Immature natural killer cell (primary cell): ENCODE data around the gene SPECC1L. TPM values are rescaled to one million over a fixed set of nuclear protein-coding genes. Genes with fewer than 3 reads are reported as not detected.
"Not testable (repeated sequence)": the region's sequence is repeated elsewhere in the genome, so short reads cannot be mapped to it uniquely, and the experiment has no call there.

Source experiments
- DNase-seq, 3 donors: peaks; one replicate each; pipeline ENCODE4 v3.0.0; 2022; ENCODE audit warnings: mixed read lengths in 1 of 3
- H3K27ac Mint-ChIP-seq, 6 donors: one replicate each; pipeline ENCODE4 v1.8.0; 2020; ENCODE audit warnings: mixed read lengths in 6 of 6, mild to moderate bottlenecking in 5 of 6, inconsistent platforms in 4 of 6, moderate library complexity in 3 of 6
- H3K27me3 Mint-ChIP-seq, 3 donors: one replicate each; pipeline ENCODE4 v1.8.0; 2020 to 2021; ENCODE audit warnings: low read depth in 3 of 3, mild to moderate bottlenecking in 3 of 3, mixed read lengths in 3 of 3, moderate library complexity in 3 of 3, inconsistent platforms in 1 of 3
- H3K36me3 Mint-ChIP-seq, 3 donors: one replicate each; pipeline ENCODE4 v1.8.0; 2020; ENCODE audit warnings: mixed read lengths in 3 of 3, inconsistent platforms in 2 of 3, mild to moderate bottlenecking in 2 of 3
- H3K4me1 Mint-ChIP-seq, 2 donors: one replicate each; pipeline ENCODE4 v1.8.0; 2020; ENCODE audit warnings: inconsistent platforms in 2 of 2, mild to moderate bottlenecking in 2 of 2, mixed read lengths in 2 of 2, moderate library complexity in 1 of 2
- H3K4me3 Mint-ChIP-seq, 5 donors: one replicate each; pipeline ENCODE4 v1.8.0; 2020; ENCODE audit warnings: mild to moderate bottlenecking in 5 of 5, mixed read lengths in 5 of 5, inconsistent platforms in 3 of 5, moderate library complexity in 3 of 5
- H3K9me3 Mint-ChIP-seq, 6 donors: one replicate each; pipeline ENCODE4 v1.8.0; 2020; ENCODE audit warnings: mild to moderate bottlenecking in 6 of 6, mixed read lengths in 6 of 6, inconsistent platforms in 4 of 6, moderate library complexity in 3 of 6
- polyA plus RNA-seq, 3 donors: library from polyadenylated mRNA; unstranded; fragments of 300-500 nt; fragmentation: Illumina TruSeq; gene quantifications; one replicate each; pipeline ENCODE4 v1.2.3, GENCODE V29; 2021

The SPECC1L gene
- polyA plus RNA-seq, 3 donors from 2014 or later = 3.0 to 17.6 (median 5.3) TPM

- Mint-ChIP-seq H3K9me3 (no peaks in the 10 kb centered on the region), H3K27ac (peak overlapping the region in 3 of 6 donors; percentile 24 to 63 (median 58)), H3K4me3 (no peak overlapping the region), H3K36me3 (peaks cover 6 to 11% (median 9%) of the 10 kb centered on the region in 3 donors), H3K27me3 (no peaks in the 10 kb centered on the region), H3K4me1 (peaks cover 48 to 69% of the 10 kb centered on the region in 2 donors)
- no peak for DNase-seq
Observed at GRCh38 chr22:24303007-24303406, 32.4 kb downstream of the SPECC1L start.

- H3K27me3 Mint-ChIP-seq = no peaks in the 10 kb centered on the region
- DNase-seq = no peak
- H3K9me3 Mint-ChIP-seq = no peaks in the 10 kb centered on the region
- peaks cover 6 to 11% (median 9%) of the 10 kb centered on the region in 3 donors for H3K36me3 Mint-ChIP-seq
- H3K4me3 Mint-ChIP-seq = no peak overlapping the region
- peaks cover 48 to 62% of the 10 kb centered on the region in 2 donors for H3K4me1 Mint-ChIP-seq
- peak overlapping the region in 5 of 6 donors; percentile 10 to 44 (median 24) for H3K27ac Mint-ChIP-seq
Observed at GRCh38 chr22:24304062-24304675, 33.5 kb downstream of the SPECC1L start.

DNA sequence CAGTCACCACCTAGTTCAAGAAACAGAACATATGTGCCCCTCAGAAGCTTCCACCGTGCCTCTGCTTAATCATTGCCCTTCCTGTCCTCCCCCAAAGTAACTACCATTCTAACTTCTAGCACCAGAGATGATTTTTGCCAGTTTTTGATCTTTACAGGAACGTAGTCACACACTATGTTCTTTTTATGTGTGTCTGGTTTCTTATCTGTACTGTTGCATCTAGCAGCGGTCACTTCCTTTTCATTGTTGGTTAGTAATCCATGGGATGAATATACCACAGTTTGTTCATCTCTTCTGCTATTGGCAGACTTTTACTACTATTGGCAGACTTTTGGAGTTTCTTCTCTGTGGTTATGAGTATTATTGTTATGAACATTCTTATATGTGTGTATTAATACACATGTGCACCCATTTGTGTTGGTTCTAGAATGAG lies 34.6 kb downstream of the SPECC1L start:
- Mint-ChIP-seq H3K36me3 (peaks cover 6 to 15% (median 13%) of the 10 kb centered on the region in 3 donors), H3K27me3 (no peaks in the 10 kb centered on the region), H3K4me3 (peak overlapping the region in 1 of 5 donors; percentile 30), H3K4me1 (peaks cover 39 to 51% of the 10 kb centered on the region in 2 donors), H3K9me3 (no peaks in the 10 kb centered on the region), H3K27ac (peak overlapping the region; percentile 8 to 38 (median 22))
- DNase-seq = peak in 2 of 3 donors; percentile 2 to 6

GRCh38 chr22:24310969-24311368 lies 40.3 kb downstream of the SPECC1L start:
- Mint-ChIP-seq H3K36me3 (peaks cover 6 to 31% (median 28%) of the 10 kb centered on the region in 3 donors), H3K27ac (no peak overlapping the region), H3K9me3 (no peaks in the 10 kb centered on the region)

GRCh38 chr22:24315367-24315966 lies 44.8 kb downstream of the SPECC1L start:
- DNase-seq = no peak
- peaks cover 2 to 10% of the 10 kb centered on the region in 2 donors for H3K4me1 Mint-ChIP-seq
- H3K27ac Mint-ChIP-seq = peak overlapping the region in 3 of 6 donors; percentile 22 to 45 (median 23)
- H3K27me3 Mint-ChIP-seq = no peaks in the 10 kb centered on the region
- H3K36me3 Mint-ChIP-seq = peaks cover 4 to 28% (median 24%) of the 10 kb centered on the region in 3 donors
- no peak overlapping the region for H3K4me3 Mint-ChIP-seq
- no peaks in the 10 kb centered on the region for H3K9me3 Mint-ChIP-seq

More at GRCh38 chr22:24310969-24311368, 40.3 kb downstream of the SPECC1L start:
- Mint-ChIP-seq H3K27me3 (no peaks in the 10 kb centered on the region), H3K4me3 (no peak overlapping the region), H3K4me1 (peaks cover 6 to 11% of the 10 kb centered on the region in 2 donors)
- DNase-seq = no peak

DNA sequence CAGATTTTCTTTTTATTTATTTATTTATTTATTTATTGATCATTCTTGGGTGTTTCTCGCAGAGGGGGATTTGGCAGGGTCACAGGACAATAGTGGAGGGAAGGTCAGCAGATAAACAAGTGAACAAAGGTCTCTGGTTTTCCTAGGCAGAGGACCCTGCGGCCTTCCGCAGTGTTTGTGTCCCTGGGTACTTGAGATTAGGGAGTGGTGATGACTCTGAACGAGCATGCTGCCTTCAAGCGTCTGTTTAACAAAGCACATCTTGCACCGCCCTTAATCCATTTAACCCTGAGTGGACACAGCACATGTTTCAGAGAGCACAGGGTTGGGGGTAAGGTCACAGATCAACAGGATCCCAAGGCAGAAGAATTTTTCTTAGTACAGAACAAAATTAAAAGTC lies 45.6 kb downstream of the SPECC1L start:
- not testable (repeated sequence) for H3K4me3 Mint-ChIP-seq, DNase-seq, H3K9me3 Mint-ChIP-seq, H3K27ac Mint-ChIP-seq, H3K4me1 Mint-ChIP-seq, H3K27me3 Mint-ChIP-seq
- H3K36me3 Mint-ChIP-seq = peaks cover 4 to 33% (median 24%) of the 10 kb centered on the region in 3 donors

DNA sequence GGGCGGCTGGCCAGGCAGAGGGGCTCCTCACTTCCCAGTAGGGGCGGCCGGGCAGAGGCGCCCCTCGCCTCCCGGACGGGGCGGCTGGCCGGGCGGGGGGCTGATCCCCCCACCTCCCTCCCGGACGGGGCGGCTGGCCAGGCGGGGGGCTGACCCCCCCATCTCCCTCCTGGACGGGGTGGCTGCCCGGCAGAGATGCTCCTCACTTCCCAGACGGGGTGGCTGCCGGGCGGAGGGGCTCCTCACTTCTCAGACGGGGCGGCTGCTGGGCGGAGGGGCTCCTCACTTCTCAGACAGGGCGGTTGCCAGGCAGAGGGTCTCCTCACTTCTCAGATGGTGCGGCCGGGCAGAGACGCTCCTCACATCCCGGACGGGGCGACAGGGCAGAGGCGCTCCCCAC lies 46.9 kb downstream of the SPECC1L start:
- H3K9me3 Mint-ChIP-seq, H3K4me3 Mint-ChIP-seq, H3K27ac Mint-ChIP-seq, H3K27me3 Mint-ChIP-seq, H3K4me1 Mint-ChIP-seq, DNase-seq: not testable (repeated sequence)
- peaks cover 4 to 38% (median 27%) of the 10 kb centered on the region in 3 donors for H3K36me3 Mint-ChIP-seq

GRCh38 chr22:24319451-24319850 lies 48.8 kb downstream of the SPECC1L start:
- Mint-ChIP-seq H3K27ac (peak overlapping the region in 1 of 6 donors; percentile 58), H3K9me3 (no peaks in the 10 kb centered on the region), H3K4me1 (peaks cover 6 to 10% of the 10 kb centered on the region in 2 donors), H3K4me3 (no peak overlapping the region), H3K27me3 (no peaks in the 10 kb centered on the region), H3K36me3 (peaks cover 4 to 40% (median 26%) of the 10 kb centered on the region in 3 donors)
- DNase-seq = no peak

- no peak overlapping the region for H3K4me3 Mint-ChIP-seq
- H3K27ac Mint-ChIP-seq = peak overlapping the region in 1 of 6 donors; percentile 36
- no peaks in the 10 kb centered on the region for H3K9me3 Mint-ChIP-seq
- H3K27me3 Mint-ChIP-seq = peaks cover 0 to 1% (median 0%) of the 10 kb centered on the region in 3 donors
- peaks cover 4 to 27% (median 13%) of the 10 kb centered on the region in 3 donors for H3K36me3 Mint-ChIP-seq
- no peak for DNase-seq
- H3K4me1 Mint-ChIP-seq = peaks cover 9 to 29% of the 10 kb centered on the region in 2 donors
Observed at GRCh38 chr22:24321999-24322398, 51.4 kb downstream of the SPECC1L start.

DNA sequence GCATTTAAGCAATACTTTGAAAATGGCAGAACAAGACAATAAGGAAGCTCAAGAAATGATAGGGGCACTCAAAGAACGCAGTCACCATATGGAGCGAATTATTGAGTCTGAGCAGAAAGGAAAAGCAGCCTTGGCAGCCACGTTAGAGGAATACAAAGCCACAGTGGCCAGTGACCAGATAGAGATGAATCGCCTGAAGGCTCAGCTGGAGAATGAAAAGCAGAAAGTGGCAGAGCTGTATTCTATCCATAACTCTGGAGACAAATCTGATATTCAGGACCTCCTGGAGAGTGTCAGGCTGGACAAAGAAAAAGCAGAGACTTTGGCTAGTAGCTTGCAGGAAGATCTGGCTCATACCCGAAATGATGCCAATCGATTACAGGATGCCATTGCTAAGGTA lies 51.9 kb downstream of the SPECC1L start:
- no peak for DNase-seq
- Mint-ChIP-seq H3K27me3 (peaks cover 0 to 1% (median 0%) of the 10 kb centered on the region in 3 donors), H3K4me3 (no peak overlapping the region), H3K4me1 (peaks cover 9 to 29% of the 10 kb centered on the region in 2 donors), H3K36me3 (peaks cover 4 to 28% (median 13%) of the 10 kb centered on the region in 3 donors), H3K27ac (no peak overlapping the region), H3K9me3 (no peaks in the 10 kb centered on the region)

GRCh38 chr22:24323233-24323632 lies 52.6 kb downstream of the SPECC1L start:
- Mint-ChIP-seq H3K4me3 (no peak overlapping the region), H3K27ac (peak overlapping the region in 2 of 6 donors; percentile 37 to 49), H3K4me1 (peaks cover 9 to 29% of the 10 kb centered on the region in 2 donors), H3K9me3 (no peaks in the 10 kb centered on the region), H3K36me3 (peaks cover 4 to 32% (median 13%) of the 10 kb centered on the region in 3 donors), H3K27me3 (peaks cover 0 to 1% (median 0%) of the 10 kb centered on the region in 3 donors)
- DNase-seq = no peak

DNA sequence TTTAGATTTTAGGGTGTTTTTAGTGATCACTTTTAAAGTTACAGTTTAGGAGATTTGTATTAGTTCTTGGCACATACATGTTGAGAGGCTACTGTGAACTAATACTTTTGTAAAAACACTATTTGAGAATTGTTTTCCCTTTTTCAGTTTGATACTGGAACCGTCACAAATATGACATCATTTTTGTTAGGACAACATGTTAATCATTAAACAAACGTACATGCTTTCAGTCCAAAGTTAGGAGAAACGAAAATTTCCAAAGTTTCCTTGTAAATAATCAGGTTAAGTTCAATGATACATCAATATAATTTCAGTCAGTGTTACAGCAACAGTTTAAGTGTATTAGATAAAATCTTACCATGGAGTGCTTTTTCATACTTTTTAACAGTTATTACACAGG lies 53.1 kb downstream of the SPECC1L start:
- H3K4me3 Mint-ChIP-seq = no peak overlapping the region
- H3K36me3 Mint-ChIP-seq = peaks cover 4 to 33% (median 13%) of the 10 kb centered on the region in 3 donors
- peaks cover 0 to 1% (median 0%) of the 10 kb centered on the region in 3 donors for H3K27me3 Mint-ChIP-seq
- no peak overlapping the region for H3K27ac Mint-ChIP-seq
- no peak for DNase-seq
- no peaks in the 10 kb centered on the region for H3K9me3 Mint-ChIP-seq
- H3K4me1 Mint-ChIP-seq = peaks cover 9 to 29% of the 10 kb centered on the region in 2 donors

- Mint-ChIP-seq H3K4me1 (peaks cover 9 to 24% of the 10 kb centered on the region in 2 donors), H3K27ac (peak overlapping the region in 1 of 6 donors; percentile 35), H3K27me3 (peaks cover 0 to 1% (median 0%) of the 10 kb centered on the region in 3 donors), H3K36me3 (peaks cover 0 to 36% (median 10%) of the 10 kb centered on the region in 3 donors), H3K9me3 (no peaks in the 10 kb centered on the region), H3K4me3 (no peak overlapping the region)
- no peak for DNase-seq
Observed at GRCh38 chr22:24324137-24324536, 53.5 kb downstream of the SPECC1L start.

- Mint-ChIP-seq H3K4me3 (no peak overlapping the region), H3K9me3 (no peaks in the 10 kb centered on the region), H3K27me3 (peaks cover 0 to 2% (median 1%) of the 10 kb centered on the region in 3 donors), H3K4me1 (peaks cover 11 to 30% of the 10 kb centered on the region in 2 donors), H3K27ac (peak overlapping the region in 2 of 6 donors; percentile 26 to 57), H3K36me3 (peaks cover 5 to 41% (median 13%) of the 10 kb centered on the region in 3 donors)
- DNase-seq = peak; percentile 8 to 34 (median 19)
Observed at GRCh38 chr22:24325105-24325757, 54.6 kb downstream of the SPECC1L start.
